Measurements from ENCODE around the gene MRPS9. TPM values are rescaled to one million over a fixed set of nuclear protein-coding genes. Genes with fewer than 3 reads are reported as not detected.

The MRPS9 gene
- total RNA-seq, 1 donor, result 17.7 TPM

DNA sequence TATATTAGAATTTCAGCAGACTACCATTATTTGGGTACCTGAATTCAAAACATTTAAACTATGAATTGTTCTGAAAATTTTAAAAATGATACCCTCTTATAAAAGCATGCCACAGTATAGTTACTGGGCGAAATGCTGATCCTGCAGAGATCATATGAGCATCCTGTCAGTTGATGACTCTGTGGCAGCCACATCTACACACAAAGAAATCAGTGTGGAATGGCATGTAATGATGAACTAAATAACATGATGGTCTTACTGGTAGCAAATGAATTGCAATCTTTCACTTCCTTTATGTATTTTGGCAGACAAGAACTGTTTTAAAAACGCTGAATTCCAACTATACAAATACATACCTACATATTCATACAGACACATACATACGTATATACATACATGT lies 38.3 kb downstream of the MRPS9 start:
- no peak for DNase-seq (ENCODE audit: insufficient read length, low spot score, missing footprints)
- no peak overlapping the region for H3K4me3 ChIP-seq (ENCODE audit: insufficient read depth, low read length)
- no peaks in the 10 kb centered on the region for H4K20me1 ChIP-seq (ENCODE audit: insufficient read depth, low read length)
- no peak overlapping the region for H3K27ac ChIP-seq (ENCODE audit: low read depth, low read length)
- H3K27me3 ChIP-seq (ENCODE audit: insufficient read depth, low read length), result no peaks in the 10 kb centered on the region
- no peaks in the 10 kb centered on the region for H3K9me3 ChIP-seq (ENCODE audit: low read depth, low read length)
- no peak overlapping the region for H3K4me2 ChIP-seq (ENCODE audit: insufficient read depth, low read length)
- H2AFZ ChIP-seq (ENCODE audit: low read length), result no peak overlapping the region
- H3K4me1 ChIP-seq (ENCODE audit: insufficient read depth, low read length), result peaks cover 8% of the 10 kb centered on the region
- no peaks in the 10 kb centered on the region for H3K36me3 ChIP-seq (ENCODE audit: insufficient read depth, low read length)
- TF ChIP-seq, protein P1, sequence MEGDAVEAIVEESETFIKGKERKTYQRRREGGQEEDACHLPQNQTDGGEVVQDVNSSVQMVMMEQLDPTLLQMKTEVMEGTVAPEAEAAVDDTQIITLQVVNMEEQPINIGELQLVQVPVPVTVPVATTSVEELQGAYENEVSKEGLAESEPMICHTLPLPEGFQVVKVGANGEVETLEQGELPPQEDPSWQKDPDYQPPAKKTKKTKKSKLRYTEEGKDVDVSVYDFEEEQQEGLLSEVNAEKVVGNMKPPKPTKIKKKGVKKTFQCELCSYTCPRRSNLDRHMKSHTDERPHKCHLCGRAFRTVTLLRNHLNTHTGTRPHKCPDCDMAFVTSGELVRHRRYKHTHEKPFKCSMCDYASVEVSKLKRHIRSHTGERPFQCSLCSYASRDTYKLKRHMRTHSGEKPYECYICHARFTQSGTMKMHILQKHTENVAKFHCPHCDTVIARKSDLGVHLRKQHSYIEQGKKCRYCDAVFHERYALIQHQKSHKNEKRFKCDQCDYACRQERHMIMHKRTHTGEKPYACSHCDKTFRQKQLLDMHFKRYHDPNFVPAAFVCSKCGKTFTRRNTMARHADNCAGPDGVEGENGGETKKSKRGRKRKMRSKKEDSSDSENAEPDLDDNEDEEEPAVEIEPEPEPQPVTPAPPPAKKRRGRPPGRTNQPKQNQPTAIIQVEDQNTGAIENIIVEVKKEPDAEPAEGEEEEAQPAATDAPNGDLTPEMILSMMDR (IDR thresholded peaks at IDR 0.05; ENCODE audit: extremely low read depth, low read depth, low read length), result no peak
- no peaks in the 10 kb centered on the region for H3K79me2 ChIP-seq (ENCODE audit: insufficient read depth, low read length)

DNA sequence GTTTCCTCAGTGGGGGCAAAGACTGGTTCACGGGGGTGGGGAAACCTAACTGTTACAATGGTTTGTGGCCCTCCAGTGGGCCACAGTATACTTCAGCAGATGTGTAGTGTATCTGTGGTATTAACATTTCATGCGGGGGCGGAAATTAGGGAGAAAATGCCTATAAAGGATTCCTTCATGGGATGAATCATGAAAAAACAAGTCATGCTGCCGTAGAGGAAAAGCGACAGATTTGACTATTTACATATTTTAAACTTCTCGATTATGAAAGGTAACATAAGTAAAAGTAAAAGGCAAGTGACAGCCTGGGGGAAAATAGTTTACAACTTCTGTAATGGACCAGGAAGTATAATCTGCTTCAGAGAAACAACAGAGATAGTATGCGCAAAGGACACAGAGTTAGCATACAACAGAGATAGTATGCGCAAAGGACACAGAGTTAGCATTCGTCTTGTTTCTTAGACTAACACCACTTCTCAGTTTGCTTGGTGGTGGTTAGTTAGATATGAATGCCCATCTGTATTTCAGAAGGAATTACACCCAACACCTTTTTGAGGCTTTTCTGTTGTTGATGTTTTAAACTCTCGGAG lies 41.1 kb downstream of the MRPS9 start:
- TF ChIP-seq, protein P1 (IDR thresholded peaks at IDR 0.05; ENCODE audit: extremely low read depth, low read depth, low read length), result no peak
- Histone ChIP-seq H3K9me3 (ENCODE audit: low read depth, low read length) (no peaks in the 10 kb centered on the region), H3K27ac (ENCODE audit: low read depth, low read length) (no peak overlapping the region), H4K20me1 (ENCODE audit: insufficient read depth, low read length) (no peaks in the 10 kb centered on the region), H2AFZ (ENCODE audit: low read length) (no peak overlapping the region), H3K79me2 (ENCODE audit: insufficient read depth, low read length) (no peaks in the 10 kb centered on the region), H3K27me3 (ENCODE audit: insufficient read depth, low read length) (no peaks in the 10 kb centered on the region), H3K4me2 (ENCODE audit: insufficient read depth, low read length) (peak overlapping the region; percentile 59), H3K4me1 (ENCODE audit: insufficient read depth, low read length) (peaks cover 8% of the 10 kb centered on the region), H3K4me3 (ENCODE audit: insufficient read depth, low read length) (peak overlapping the region; percentile 7), H3K36me3 (ENCODE audit: insufficient read depth, low read length) (no peaks in the 10 kb centered on the region)
- no peak for DNase-seq (ENCODE audit: insufficient read length, low spot score, missing footprints)

DNA sequence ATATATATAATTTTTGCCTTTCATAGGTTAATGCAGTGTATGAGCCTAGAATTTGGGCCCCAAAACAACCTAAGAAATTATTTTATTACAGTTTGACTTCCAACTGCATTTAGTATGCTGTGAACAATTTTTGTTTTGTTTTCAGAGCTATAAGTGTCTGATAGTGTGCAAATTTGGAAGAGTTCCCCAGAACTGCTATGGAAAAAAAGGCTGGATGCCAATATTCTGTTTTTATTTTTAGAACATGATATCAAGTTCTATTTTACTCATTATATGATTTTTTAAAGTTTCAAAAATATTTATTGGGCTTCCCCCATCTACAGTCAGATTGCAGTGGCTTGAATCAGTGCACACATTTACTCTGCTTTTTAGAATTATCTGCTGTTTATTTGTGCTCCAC lies 42.6 kb downstream of the MRPS9 start:
- DNase-seq (ENCODE audit: insufficient read length, low spot score, missing footprints), result no peak
- TF ChIP-seq, protein P1 (IDR thresholded peaks at IDR 0.05; ENCODE audit: extremely low read depth, low read depth, low read length), result no peak

DNA sequence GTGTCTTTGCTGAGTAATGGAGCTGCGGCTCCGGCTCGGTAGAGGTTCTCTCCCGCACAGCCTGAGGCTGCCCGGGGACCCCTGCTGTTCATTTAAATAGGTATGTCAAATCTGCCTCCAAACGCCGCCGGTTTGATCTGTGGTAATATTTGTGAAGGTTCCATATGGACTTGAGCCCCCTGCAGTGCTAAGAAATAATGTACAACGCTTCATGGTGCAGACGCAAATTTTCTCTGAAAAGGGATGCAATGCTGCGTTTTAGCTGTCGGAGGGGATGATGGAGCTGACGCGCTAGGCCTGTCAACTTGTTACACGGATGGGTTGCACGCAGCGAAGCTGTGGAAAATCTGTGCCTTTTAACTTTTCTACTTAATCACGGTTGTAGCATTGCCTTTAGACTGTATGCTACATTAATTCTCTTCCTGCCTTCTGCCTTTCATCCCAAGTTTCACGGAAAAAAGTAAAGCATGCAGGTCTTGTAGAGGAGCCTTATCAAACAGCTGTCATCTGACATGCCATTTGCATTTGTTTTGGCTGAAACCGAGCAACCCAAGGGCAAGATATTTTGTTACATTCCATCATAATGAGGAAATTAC lies 43.2 kb downstream of the MRPS9 start:
- Histone ChIP-seq H3K27me3 (ENCODE audit: insufficient read depth, low read length) (no peaks in the 10 kb centered on the region), H3K27ac (ENCODE audit: low read depth, low read length) (no peak overlapping the region), H4K20me1 (ENCODE audit: insufficient read depth, low read length) (no peaks in the 10 kb centered on the region), H3K4me3 (ENCODE audit: insufficient read depth, low read length) (no peak overlapping the region), H3K4me2 (ENCODE audit: insufficient read depth, low read length) (no peak overlapping the region), H3K9me3 (ENCODE audit: low read depth, low read length) (no peaks in the 10 kb centered on the region), H3K4me1 (ENCODE audit: insufficient read depth, low read length) (peaks cover 8% of the 10 kb centered on the region), H3K36me3 (ENCODE audit: insufficient read depth, low read length) (no peaks in the 10 kb centered on the region), H2AFZ (ENCODE audit: low read length) (no peak overlapping the region), H3K79me2 (ENCODE audit: insufficient read depth, low read length) (no peaks in the 10 kb centered on the region)
- DNase-seq (ENCODE audit: insufficient read length, low spot score, missing footprints), result no peak
- TF ChIP-seq, protein P1 (IDR thresholded peaks at IDR 0.05; ENCODE audit: extremely low read depth, low read depth, low read length), result no peak

More for the DNA sequence above, 42.6 kb downstream of the MRPS9 start:
- Histone ChIP-seq H3K4me3 (ENCODE audit: insufficient read depth, low read length) (no peak overlapping the region), H3K4me2 (ENCODE audit: insufficient read depth, low read length) (no peak overlapping the region), H3K27ac (ENCODE audit: low read depth, low read length) (no peak overlapping the region), H3K4me1 (ENCODE audit: insufficient read depth, low read length) (peaks cover 8% of the 10 kb centered on the region), H3K79me2 (ENCODE audit: insufficient read depth, low read length) (no peaks in the 10 kb centered on the region), H3K36me3 (ENCODE audit: insufficient read depth, low read length) (no peaks in the 10 kb centered on the region), H4K20me1 (ENCODE audit: insufficient read depth, low read length) (no peaks in the 10 kb centered on the region), H3K27me3 (ENCODE audit: insufficient read depth, low read length) (no peaks in the 10 kb centered on the region), H2AFZ (ENCODE audit: low read length) (no peak overlapping the region), H3K9me3 (ENCODE audit: low read depth, low read length) (no peaks in the 10 kb centered on the region)

Measured in osteoblast (primary cell).